ENCODE data around the gene KLHDC4. TPM values are rescaled to one million over a fixed set of nuclear protein-coding genes. Genes with fewer than 3 reads are reported as not detected.

Gene KLHDC4
- total RNA-seq, 1 experiment from 2014 or later: 76.2 TPM

DNA sequence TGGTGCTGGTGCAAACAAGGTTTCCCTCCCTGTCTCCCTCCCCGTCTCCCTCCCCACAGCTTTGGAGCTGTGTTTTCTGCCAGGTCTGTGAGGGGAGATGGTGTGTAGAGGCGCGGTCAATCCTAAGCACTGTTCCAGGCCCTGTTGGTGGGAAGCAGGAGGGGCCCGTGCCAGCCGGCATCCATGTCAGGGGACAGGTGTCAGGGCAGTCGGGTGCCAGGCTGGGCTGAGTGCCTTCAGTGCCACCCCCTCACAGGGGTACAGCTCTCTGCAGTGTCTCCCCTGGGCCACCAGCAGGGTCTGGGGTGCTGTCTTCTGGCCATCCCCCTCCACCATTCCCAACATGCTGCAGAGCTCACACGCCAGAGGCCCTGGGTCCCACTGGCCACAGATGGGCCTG is 73.6 kb downstream of the KLHDC4 start:
- Histone ChIP-seq H3K9me3 (ENCODE audit: control insufficient read depth, low read depth, low read length) (no peaks in the 10 kb centered on the region), H3K27me3 (ENCODE audit: insufficient read depth, low read length) (no peaks in the 10 kb centered on the region), H3K27ac (ENCODE audit: insufficient read length, low read depth, low read length) (no peak overlapping the region), H2BK20ac (ENCODE audit: low read depth, low read length, poor library complexity, severe bottlenecking) (no peak overlapping the region), H3K4ac (ENCODE audit: low read depth, low read length) (no peak overlapping the region), H2BK12ac (ENCODE audit: insufficient read length, low read depth, low read length) (no peak overlapping the region), H3K23me2 (ENCODE audit: insufficient read length, low read depth, low read length, poor library complexity, severe bottlenecking) (no peaks in the 10 kb centered on the region), H3K9ac (ENCODE audit: extremely low read depth, insufficient read length, low read length) (no peak overlapping the region), H3K79me2 (ENCODE audit: insufficient read depth, low read length) (no peaks in the 10 kb centered on the region), H4K91ac (ENCODE audit: insufficient read length, low read depth, low read length) (no peak overlapping the region), H2AFZ (ENCODE audit: low read length) (no peak overlapping the region), H3K23ac (ENCODE audit: insufficient read length, low read depth, low read length) (no peak overlapping the region), H4K20me1 (ENCODE audit: control insufficient read depth, insufficient read depth, insufficient read length) (no peaks in the 10 kb centered on the region), H3K79me1 (ENCODE audit: insufficient read depth, low read depth, low read length, poor library complexity, severe bottlenecking) (no peaks in the 10 kb centered on the region), H3T11ph (ENCODE audit: low read length) (no peak overlapping the region), H2AK5ac (ENCODE audit: insufficient read length, low read length) (no peak overlapping the region), H3K56ac (ENCODE audit: insufficient read length, low read depth, low read length) (no peak overlapping the region), H2BK120ac (ENCODE audit: low read depth, low read length, poor library complexity, severe bottlenecking) (no peak overlapping the region), H4K8ac (replicated peaks; ENCODE audit: insufficient read length, low read depth, low read length) (no peak overlapping the region), H3K18ac (ENCODE audit: insufficient read length, low read depth, low read length) (no peak overlapping the region), H3K4me1 (ENCODE audit: insufficient read depth, low read length) (no peaks in the 10 kb centered on the region), H3K4me2 (ENCODE audit: insufficient read depth, insufficient read length, low read length) (no peak overlapping the region), H2BK15ac (ENCODE audit: low read depth, low read length) (no peak overlapping the region), H4K5ac (ENCODE audit: insufficient read length, low read depth, low read length) (no peak overlapping the region), H3K14ac (ENCODE audit: insufficient read depth, low read length) (no peak overlapping the region; the same call in 1 of the 2 replicates), H2BK5ac (ENCODE audit: insufficient read length, low read length) (no peak overlapping the region)
- H3K9me3 Mint-ChIP-seq: no peaks in the 10 kb centered on the region
- no peak overlapping the region for H3K4me3 Mint-ChIP-seq
- H3K4me1 Mint-ChIP-seq: peaks cover 0 to 3% of the 10 kb centered on the region in 2 experiments; a peak in 2 of 4 replicates
- H3K27ac Mint-ChIP-seq: no peak overlapping the region
- peaks cover 1% of the 10 kb centered on the region; the same call in 1 of the 2 replicates for H3K27me3 Mint-ChIP-seq (ENCODE audit: low read depth)
- DNase-seq: no peak
- peaks cover 6 to 26% (median 25%) of the 10 kb centered on the region in 3 experiments; a peak in 6 of 7 replicates for H3K36me3 Mint-ChIP-seq (ENCODE audit: insufficient read depth in 1 of 3, low read depth in 3 of 3)
- WGBS (ENCODE audit: extremely low coverage, insufficient read length, low lambda C conversion rate): no CpG with 5 or more reads among the region's 7 CpGs
- TF ChIP-seq, protein P1, sequence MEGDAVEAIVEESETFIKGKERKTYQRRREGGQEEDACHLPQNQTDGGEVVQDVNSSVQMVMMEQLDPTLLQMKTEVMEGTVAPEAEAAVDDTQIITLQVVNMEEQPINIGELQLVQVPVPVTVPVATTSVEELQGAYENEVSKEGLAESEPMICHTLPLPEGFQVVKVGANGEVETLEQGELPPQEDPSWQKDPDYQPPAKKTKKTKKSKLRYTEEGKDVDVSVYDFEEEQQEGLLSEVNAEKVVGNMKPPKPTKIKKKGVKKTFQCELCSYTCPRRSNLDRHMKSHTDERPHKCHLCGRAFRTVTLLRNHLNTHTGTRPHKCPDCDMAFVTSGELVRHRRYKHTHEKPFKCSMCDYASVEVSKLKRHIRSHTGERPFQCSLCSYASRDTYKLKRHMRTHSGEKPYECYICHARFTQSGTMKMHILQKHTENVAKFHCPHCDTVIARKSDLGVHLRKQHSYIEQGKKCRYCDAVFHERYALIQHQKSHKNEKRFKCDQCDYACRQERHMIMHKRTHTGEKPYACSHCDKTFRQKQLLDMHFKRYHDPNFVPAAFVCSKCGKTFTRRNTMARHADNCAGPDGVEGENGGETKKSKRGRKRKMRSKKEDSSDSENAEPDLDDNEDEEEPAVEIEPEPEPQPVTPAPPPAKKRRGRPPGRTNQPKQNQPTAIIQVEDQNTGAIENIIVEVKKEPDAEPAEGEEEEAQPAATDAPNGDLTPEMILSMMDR (conservative IDR thresholded peaks at IDR 0.05): no peak

Measured in H9 (cell line).